HG02798 (cell line): Measurements from ENCODE around the gene EPHA4.
"Not testable (repeated sequence)": the region's sequence is repeated elsewhere in the genome, so short reads cannot be mapped to it uniquely, and the experiment has no call there.

Experiments used
- ATAC-seq: cut with Tn5 transposase; IDR thresholded peaks from one replicate; pipeline ENCODE4 v1.9.1; 2021; ENCODE audit warnings: mild to moderate bottlenecking; ENCODE audit not compliant: unreplicated experiment, poor library complexity

EPHA4 gene

GRCh38 chr2:221513232-221513631 lies 58.9 kb downstream of the EPHA4 start:
- ATAC-seq: no peak

- ATAC-seq: not testable (repeated sequence)
Measured at GRCh38 chr2:221511325-221511724, 60.8 kb downstream of the EPHA4 start.

DNA sequence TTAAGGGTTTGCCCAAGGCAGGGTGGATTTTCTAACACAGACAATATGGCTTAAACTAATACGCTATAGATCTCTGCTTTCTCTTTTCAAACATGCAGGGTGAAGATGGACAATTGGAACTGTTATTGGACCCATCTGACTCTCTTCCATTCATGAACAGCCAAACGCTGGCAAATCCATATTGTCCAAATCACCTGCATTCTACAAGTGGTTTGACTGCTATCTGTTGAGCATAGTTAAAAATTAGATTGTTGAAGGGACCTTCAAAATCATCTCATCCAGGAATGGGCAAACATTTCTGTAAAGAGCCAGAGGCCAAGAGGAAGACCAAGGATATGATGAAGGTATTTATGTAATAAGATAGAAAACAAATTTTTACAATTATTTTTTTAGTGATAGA lies 65.6 kb downstream of the EPHA4 start:
- no peak for ATAC-seq

DNA sequence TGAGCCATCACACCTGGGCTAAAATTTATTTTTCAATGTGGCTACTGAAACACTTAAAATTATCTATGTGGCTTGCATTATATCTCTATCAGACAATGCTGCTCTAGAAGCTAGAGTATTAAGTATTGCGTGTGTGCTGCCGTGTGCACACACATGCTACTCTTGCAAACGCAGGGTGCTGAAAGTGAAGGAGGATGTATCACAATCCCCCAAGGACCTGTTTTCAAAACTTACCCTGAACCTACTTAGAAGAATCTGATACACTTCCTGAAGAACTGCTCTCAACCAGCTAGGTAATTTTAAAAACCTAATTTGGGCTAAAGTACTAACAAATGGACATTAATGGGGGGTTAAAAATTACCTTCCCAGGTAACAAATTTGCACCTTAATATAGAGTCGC lies 66.5 kb downstream of the EPHA4 start:
- no peak for ATAC-seq

DNA sequence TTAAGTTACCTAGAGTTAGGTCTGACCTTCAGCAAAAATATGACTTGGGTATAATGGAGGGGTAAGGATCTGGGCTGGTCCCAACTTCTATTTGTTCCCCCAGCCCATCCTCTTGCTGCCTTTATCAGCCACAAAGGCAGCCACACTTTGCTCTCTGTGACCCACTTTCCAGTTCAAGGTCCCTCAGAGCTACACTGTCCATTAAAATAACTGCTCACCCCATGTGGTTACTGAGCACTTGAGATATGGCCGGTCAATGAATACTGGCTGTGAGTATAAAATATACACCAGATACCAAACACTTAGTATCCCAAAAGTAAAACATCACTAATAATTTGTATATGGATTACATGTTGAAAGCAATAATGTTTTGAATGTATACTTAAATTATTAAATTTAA lies 67.2 kb downstream of the EPHA4 start:
- no peak for ATAC-seq

GRCh38 chr2:221503965-221504364 lies 68.1 kb downstream of the EPHA4 start:
- no peak for ATAC-seq

GRCh38 chr2:221502270-221503010 lies 69.7 kb downstream of the EPHA4 start:
- no peak for ATAC-seq

GRCh38 chr2:221501883-221502269 lies 70.2 kb downstream of the EPHA4 start:
- ATAC-seq: no peak

DNA sequence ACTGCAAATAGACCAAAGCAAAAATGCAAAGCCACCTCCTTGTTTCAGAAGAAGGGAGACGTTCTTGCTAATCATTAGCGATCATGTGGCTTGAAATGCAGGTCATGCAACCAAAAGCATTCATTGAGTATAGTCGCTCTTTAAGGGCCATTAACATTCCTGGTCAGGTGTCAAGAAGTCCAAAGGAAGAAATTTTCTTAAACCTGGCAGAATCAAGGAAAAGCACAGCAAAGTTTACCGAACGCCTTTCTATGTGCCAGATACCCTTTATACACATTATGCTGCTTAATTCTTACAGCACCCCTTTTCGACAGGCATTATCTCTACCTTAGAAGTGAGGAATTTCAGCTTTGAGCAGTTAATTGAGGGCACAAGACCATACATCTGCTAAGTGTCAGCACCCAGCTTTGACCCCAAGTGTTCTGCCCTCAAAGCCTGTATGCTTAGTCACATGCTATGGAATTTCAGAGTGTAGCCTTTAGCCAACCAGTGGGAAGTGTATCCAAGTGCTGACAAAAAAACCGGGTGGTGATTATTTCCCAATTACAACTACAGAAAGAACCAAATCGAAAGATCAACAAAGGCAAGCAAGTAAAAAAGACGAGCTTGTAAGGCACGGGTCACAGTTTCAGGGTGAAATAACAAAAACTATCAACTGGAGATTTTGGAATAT lies 70.8 kb downstream of the EPHA4 start:
- no peak for ATAC-seq

- ATAC-seq: no peak
Measured at GRCh38 chr2:221500501-221501209, 71.4 kb downstream of the EPHA4 start.

GRCh38 chr2:221495731-221496130 lies 76.4 kb downstream of the EPHA4 start:
- no peak for ATAC-seq

- no peak for ATAC-seq
Measured at GRCh38 chr2:221494556-221494955, 77.5 kb downstream of the EPHA4 start.

- no peak for ATAC-seq
Measured at GRCh38 chr2:221493391-221493790, 78.7 kb downstream of the EPHA4 start.

- ATAC-seq: no peak
Measured at GRCh38 chr2:221492636-221493035, 79.5 kb downstream of the EPHA4 start.

DNA sequence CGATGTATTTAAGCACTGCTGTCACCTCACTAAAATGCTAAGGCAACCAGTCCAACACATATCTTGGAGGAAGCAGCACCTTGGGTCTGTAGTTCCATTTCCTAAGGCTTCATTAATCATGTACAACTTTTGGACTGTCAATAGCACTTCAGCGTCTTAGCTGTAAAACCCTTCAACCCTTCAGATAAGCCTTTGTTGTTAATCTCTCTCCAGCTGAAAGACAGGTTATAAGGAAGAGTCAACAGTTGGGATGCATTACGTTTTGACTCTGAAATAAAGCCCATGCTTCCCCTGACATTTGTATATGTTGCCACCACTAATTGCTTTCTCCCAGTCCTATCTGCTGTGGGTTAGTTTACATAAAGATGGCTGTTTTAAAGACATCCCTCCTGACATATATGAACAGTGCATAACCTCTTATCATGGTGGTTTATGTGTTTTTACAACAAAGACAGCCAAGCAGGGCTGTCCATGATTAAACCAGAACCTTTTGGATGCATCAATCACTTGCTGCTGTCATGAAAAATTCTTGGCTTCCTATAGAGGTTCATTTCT lies 81.5 kb downstream of the EPHA4 start:
- no peak for ATAC-seq

DNA sequence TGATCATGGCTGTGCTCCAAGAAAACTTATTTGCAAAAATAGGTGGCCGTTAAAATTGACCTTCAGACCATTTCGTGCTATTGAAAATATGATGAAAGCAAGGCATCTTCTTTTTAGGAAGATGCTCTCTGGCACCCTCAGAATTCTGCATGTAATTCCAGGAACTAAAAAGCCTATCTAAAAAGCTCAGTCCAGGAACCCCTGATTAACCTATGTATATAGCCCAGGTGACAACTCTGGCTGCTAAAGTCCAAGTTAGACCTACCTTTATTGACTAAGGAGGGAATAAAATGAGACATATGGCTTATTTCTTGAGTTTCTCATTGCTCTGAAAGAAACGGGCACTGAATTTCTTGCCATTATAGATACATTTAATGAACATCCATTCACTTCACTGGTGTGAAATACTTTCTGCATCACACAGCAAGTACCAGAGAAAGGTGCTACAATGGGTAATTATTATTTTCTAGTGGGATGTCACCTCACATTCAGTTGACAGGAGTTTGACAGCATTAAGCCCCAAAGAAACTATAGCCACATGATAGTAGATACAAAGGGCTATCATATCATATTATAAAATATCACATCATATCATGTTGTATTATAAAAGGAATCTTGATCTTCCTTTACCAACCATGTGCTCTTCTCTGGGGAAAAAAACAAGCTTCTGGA lies 83.8 kb downstream of the EPHA4 start:
- ATAC-seq: no peak

- ATAC-seq: no peak
Measured at GRCh38 chr2:221486106-221486505, 86.0 kb downstream of the EPHA4 start.

- ATAC-seq: no peak
Measured at GRCh38 chr2:221485503-221485870, 86.6 kb downstream of the EPHA4 start.

DNA sequence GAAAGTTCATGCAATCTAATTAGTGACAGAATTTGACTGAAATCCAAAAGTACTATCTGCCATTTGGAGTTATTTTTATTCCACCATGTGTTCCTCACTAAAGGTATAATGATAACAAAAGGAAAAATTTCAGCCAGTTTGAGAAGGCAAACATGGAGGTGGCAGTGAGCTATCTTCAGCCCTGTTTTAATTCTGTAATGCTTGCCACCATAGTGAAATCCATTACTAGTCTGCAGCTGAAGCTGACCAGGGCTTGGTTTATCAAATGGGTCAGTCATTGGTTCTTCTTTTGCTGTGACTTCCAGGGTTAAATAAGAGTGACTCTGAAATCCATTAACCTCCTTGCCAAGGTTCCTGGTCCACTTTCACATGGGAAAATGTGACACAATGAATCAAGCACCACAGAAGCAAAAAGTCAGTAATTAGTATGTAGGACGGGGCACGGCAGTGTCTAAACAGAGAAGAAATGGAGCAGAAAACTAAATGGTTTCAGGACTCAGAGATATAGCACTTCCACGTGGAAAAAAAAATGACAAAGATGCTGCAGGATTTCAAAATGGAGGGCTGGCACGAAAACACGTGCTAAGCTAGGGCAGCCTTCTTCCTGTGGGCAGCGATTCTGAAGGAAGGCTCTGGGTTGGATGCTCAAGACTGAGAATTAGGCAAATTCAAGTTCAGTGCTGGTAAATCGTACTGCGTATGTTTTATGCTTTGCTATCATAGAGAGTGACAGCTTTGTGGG lies 87.2 kb downstream of the EPHA4 start:
- ATAC-seq: no peak
